GM12878 (cell line): ENCODE results near the gene WBP2NL. TPM values are rescaled to one million over a fixed set of nuclear protein-coding genes. Genes with fewer than 3 reads are reported as not detected.

Experiments used
- polyA plus RNA-seq, 11 experiments: library from polyadenylated mRNA; depleted of rRNA in 4 of 11; unstranded in 6 of 11; stranded (reverse) in 5 of 11; fragments of >200 nt; fragmentation: Nextera tagmentation in 4 of 11; fragmentation: Illumina TruSeq in 1 of 11; extraction: Ambion mirVana in 4 of 11; extraction: Trizol in 1 of 11; gene quantifications; 1 replicate in 1 of 11; 2 replicates in 10 of 11; pipeline versions ENCODE4 v1.2.1 to v1.2.3, GENCODE V29; 2011 to 2016; ENCODE audit warnings: inconsistent platforms in 2 of 11, missing spikeins in 2 of 11, low read depth in 1 of 11
- small RNA-seq: library from RNA; depleted of rRNA; stranded (forward); fragments of <200 nt; gene quantifications from one replicate; pipeline ENCODE3, GENCODE V24; 2014
- total RNA-seq, 4 experiments: library from RNA; depleted of rRNA in 3 of 4; stranded (reverse); fragments of >200 nt in 3 of 4; fragmentation: Illumina TruSeq in 1 of 4; extraction: Trizol in 1 of 4; gene quantifications; 2 replicates each; pipeline versions ENCODE4 v1.2.1 to v1.2.3, GENCODE V29; 2013 to 2021

Gene WBP2NL
- total and polyA plus RNA-seq, 10 of the 15 experiments (the other 5 are each of a cell fraction or from before 2014, with no cell fraction given), result 0.46 to 1.9 (median 1.3) TPM

Small RNA genes lying within 50 kb of the gene (small RNA-seq; reads per million reads assigned to genes)
- not detected for gene SNORD13P1

Other genes starting within 250 kb of the WBP2NL start
Only the 7 nearest of the 11 such genes appear.
- 3.6 and 6.8 TPM in 2 replicates for gene SHISA8, start 83.7 kb upstream of the WBP2NL start, total RNA-seq (2014; rRNA removed)
- gene SHISA8, start 83.7 kb upstream of the WBP2NL start, total RNA-seq (2014; rRNA removed; fragmentation: Illumina TruSeq; extraction: Trizol), result 0.22 and 0.28 TPM in 2 replicates
- gene SHISA8, start 83.7 kb upstream of the WBP2NL start, total RNA-seq (2021), result 8.6 and 10.1 TPM in 2 replicates
- 0.06 and 0.08 TPM in 2 replicates for gene SHISA8, start 83.7 kb upstream of the WBP2NL start, polyA plus RNA-seq (2011; rRNA removed)
- gene SHISA8, start 83.7 kb upstream of the WBP2NL start, polyA plus RNA-seq (2014; fragmentation: Illumina TruSeq; extraction: Trizol), result 0.06 TPM in 1 of 2 replicates, not detected in the other
- gene SHISA8, start 83.7 kb upstream of the WBP2NL start, polyA plus RNA-seq (2014; fragmentation: Nextera tagmentation; extraction: Ambion mirVana), result under 1 TPM; 0.13 to 0.40 TPM
- 5.9 and 6.5 TPM in 2 replicates for gene SHISA8, start 83.7 kb upstream of the WBP2NL start, polyA plus RNA-seq (2014; rRNA removed)
- under 1 TPM; 0.20 to 0.27 TPM for gene SHISA8, start 83.7 kb upstream of the WBP2NL start, polyA plus RNA-seq (2016; fragmentation: Nextera tagmentation; extraction: Ambion mirVana)
- 35.9 and 37.6 TPM in 2 replicates for gene TNFRSF13C, start 72.0 kb upstream of the WBP2NL start, total RNA-seq (2014; rRNA removed)
- gene TNFRSF13C, start 72.0 kb upstream of the WBP2NL start, total RNA-seq (2014; rRNA removed; fragmentation: Illumina TruSeq; extraction: Trizol), result 22.3 and 23.2 TPM in 2 replicates
- gene TNFRSF13C, start 72.0 kb upstream of the WBP2NL start, total RNA-seq (2021), result 90.1 and 91.4 TPM in 2 replicates
- 9.7 and 16.4 TPM in 2 replicates for gene TNFRSF13C, start 72.0 kb upstream of the WBP2NL start, polyA plus RNA-seq (2011; rRNA removed)
- 20.6 and 26.9 TPM in 2 replicates for gene TNFRSF13C, start 72.0 kb upstream of the WBP2NL start, polyA plus RNA-seq (2014; fragmentation: Illumina TruSeq; extraction: Trizol)
- 1 to 10 TPM; 6.9 to 9.6 TPM for gene TNFRSF13C, start 72.0 kb upstream of the WBP2NL start, polyA plus RNA-seq (2014; fragmentation: Nextera tagmentation; extraction: Ambion mirVana)
- 42.3 and 43.0 TPM in 2 replicates for gene TNFRSF13C, start 72.0 kb upstream of the WBP2NL start, polyA plus RNA-seq (2014; rRNA removed)
- gene TNFRSF13C, start 72.0 kb upstream of the WBP2NL start, polyA plus RNA-seq (2016; fragmentation: Nextera tagmentation; extraction: Ambion mirVana), result 10 to 100 TPM; 26.6 to 30.4 TPM
- gene CENPM, start 51.6 kb upstream of the WBP2NL start, total RNA-seq (2014; rRNA removed), result 145 and 158 TPM in 2 replicates
- 45.3 and 53.0 TPM in 2 replicates for gene CENPM, start 51.6 kb upstream of the WBP2NL start, total RNA-seq (2014; rRNA removed; fragmentation: Illumina TruSeq; extraction: Trizol)
- gene CENPM, start 51.6 kb upstream of the WBP2NL start, total RNA-seq (2021), result 81.6 and 84.4 TPM in 2 replicates
- gene CENPM, start 51.6 kb upstream of the WBP2NL start, polyA plus RNA-seq (2011; rRNA removed), result 26.6 and 67.9 TPM in 2 replicates
- 9.8 and 38.9 TPM in 2 replicates for gene CENPM, start 51.6 kb upstream of the WBP2NL start, polyA plus RNA-seq (2014; fragmentation: Illumina TruSeq; extraction: Trizol)
- gene CENPM, start 51.6 kb upstream of the WBP2NL start, polyA plus RNA-seq (2014; fragmentation: Nextera tagmentation; extraction: Ambion mirVana), result 10 to 100 TPM; 36.7 to 62.3 TPM
- 126 and 148 TPM in 2 replicates for gene CENPM, start 51.6 kb upstream of the WBP2NL start, polyA plus RNA-seq (2014; rRNA removed)
- 100 to 1,000 TPM; 177 to 212 TPM for gene CENPM, start 51.6 kb upstream of the WBP2NL start, polyA plus RNA-seq (2016; fragmentation: Nextera tagmentation; extraction: Ambion mirVana)
- gene SEPTIN3, start 29.3 kb upstream of the WBP2NL start, total RNA-seq (2014; rRNA removed), result 1.1 and 1.5 TPM in 2 replicates
- 1.3 and 1.4 TPM in 2 replicates for gene SEPTIN3, start 29.3 kb upstream of the WBP2NL start, total RNA-seq (2014; rRNA removed; fragmentation: Illumina TruSeq; extraction: Trizol)
- 1.7 and 1.9 TPM in 2 replicates for gene SEPTIN3, start 29.3 kb upstream of the WBP2NL start, total RNA-seq (2021)
- gene SEPTIN3, start 29.3 kb upstream of the WBP2NL start, polyA plus RNA-seq (2011; rRNA removed), result 0.43 and 0.52 TPM in 2 replicates
- gene SEPTIN3, start 29.3 kb upstream of the WBP2NL start, polyA plus RNA-seq (2014; fragmentation: Illumina TruSeq; extraction: Trizol), result 3.1 TPM in 2 replicates
- gene SEPTIN3, start 29.3 kb upstream of the WBP2NL start, polyA plus RNA-seq (2014; fragmentation: Nextera tagmentation; extraction: Ambion mirVana), result under 1 TPM; 0.39 to 0.60 TPM
- gene SEPTIN3, start 29.3 kb upstream of the WBP2NL start, polyA plus RNA-seq (2014; rRNA removed), result 1.5 and 1.8 TPM in 2 replicates
- gene SEPTIN3, start 29.3 kb upstream of the WBP2NL start, polyA plus RNA-seq (2016; fragmentation: Nextera tagmentation; extraction: Ambion mirVana), result under 1 TPM; 0.05 to 0.15 TPM
- 45.9 and 46.0 TPM in 2 replicates for gene NAGA, start 72.0 kb downstream of the WBP2NL start, total RNA-seq (2014; rRNA removed)
- 22.7 and 23.1 TPM in 2 replicates for gene NAGA, start 72.0 kb downstream of the WBP2NL start, total RNA-seq (2014; rRNA removed; fragmentation: Illumina TruSeq; extraction: Trizol)
- gene NAGA, start 72.0 kb downstream of the WBP2NL start, total RNA-seq (2021), result 33.9 and 34.4 TPM in 2 replicates
- gene NAGA, start 72.0 kb downstream of the WBP2NL start, polyA plus RNA-seq (2011; rRNA removed), result 14.5 and 29.8 TPM in 2 replicates
- 19.6 and 32.6 TPM in 2 replicates for gene NAGA, start 72.0 kb downstream of the WBP2NL start, polyA plus RNA-seq (2014; fragmentation: Illumina TruSeq; extraction: Trizol)
- gene NAGA, start 72.0 kb downstream of the WBP2NL start, polyA plus RNA-seq (2014; fragmentation: Nextera tagmentation; extraction: Ambion mirVana), result 1 to 10 TPM; 9.3 to 9.8 TPM
- gene NAGA, start 72.0 kb downstream of the WBP2NL start, polyA plus RNA-seq (2014; rRNA removed), result 43.7 and 45.0 TPM in 2 replicates
- 10 to 100 TPM; 34.1 to 39.0 TPM for gene NAGA, start 72.0 kb downstream of the WBP2NL start, polyA plus RNA-seq (2016; fragmentation: Nextera tagmentation; extraction: Ambion mirVana)
- gene PHETA2, start 75.5 kb downstream of the WBP2NL start, total RNA-seq (2014; rRNA removed), result 2.3 and 3.6 TPM in 2 replicates
- 1.3 and 1.4 TPM in 2 replicates for gene PHETA2, start 75.5 kb downstream of the WBP2NL start, total RNA-seq (2014; rRNA removed; fragmentation: Illumina TruSeq; extraction: Trizol)
- gene PHETA2, start 75.5 kb downstream of the WBP2NL start, total RNA-seq (2021), result 2.0 and 2.6 TPM in 2 replicates
- 0.16 and 0.17 TPM in 2 replicates for gene PHETA2, start 75.5 kb downstream of the WBP2NL start, polyA plus RNA-seq (2011; rRNA removed)
- 1.5 and 1.7 TPM in 2 replicates for gene PHETA2, start 75.5 kb downstream of the WBP2NL start, polyA plus RNA-seq (2014; fragmentation: Illumina TruSeq; extraction: Trizol)
- under 1 TPM; 0.03 to 0.18 TPM for gene PHETA2, start 75.5 kb downstream of the WBP2NL start, polyA plus RNA-seq (2014; fragmentation: Nextera tagmentation; extraction: Ambion mirVana)
- 3.2 and 3.3 TPM in 2 replicates for gene PHETA2, start 75.5 kb downstream of the WBP2NL start, polyA plus RNA-seq (2014; rRNA removed)
- 1 to 10 TPM; 1.9 to 2.2 TPM for gene PHETA2, start 75.5 kb downstream of the WBP2NL start, polyA plus RNA-seq (2016; fragmentation: Nextera tagmentation; extraction: Ambion mirVana)
- 13.7 and 19.7 TPM in 2 replicates for gene SMDT1, start 80.9 kb downstream of the WBP2NL start, total RNA-seq (2014; rRNA removed)
- gene SMDT1, start 80.9 kb downstream of the WBP2NL start, total RNA-seq (2014; rRNA removed; fragmentation: Illumina TruSeq; extraction: Trizol), result 15.4 and 19.7 TPM in 2 replicates
- 133 and 140 TPM in 2 replicates for gene SMDT1, start 80.9 kb downstream of the WBP2NL start, total RNA-seq (2021)
- 57.4 and 69.4 TPM in 2 replicates for gene SMDT1, start 80.9 kb downstream of the WBP2NL start, polyA plus RNA-seq (2011; rRNA removed)
- gene SMDT1, start 80.9 kb downstream of the WBP2NL start, polyA plus RNA-seq (2014; fragmentation: Illumina TruSeq; extraction: Trizol), result 25.0 and 27.8 TPM in 2 replicates
- gene SMDT1, start 80.9 kb downstream of the WBP2NL start, polyA plus RNA-seq (2014; fragmentation: Nextera tagmentation; extraction: Ambion mirVana), result 10 to 100 TPM; 25.5 to 63.1 TPM
- 106 and 108 TPM in 2 replicates for gene SMDT1, start 80.9 kb downstream of the WBP2NL start, polyA plus RNA-seq (2014; rRNA removed)
- 100 to 1,000 TPM; 163 to 176 TPM for gene SMDT1, start 80.9 kb downstream of the WBP2NL start, polyA plus RNA-seq (2016; fragmentation: Nextera tagmentation; extraction: Ambion mirVana)